HUES64 (cell line): ENCODE measurements around the gene ZNF256.
"Not testable (repeated sequence)": the region's sequence is repeated elsewhere in the genome, so short reads cannot be mapped to it uniquely, and the experiment has no call there.

Experiments used
- H3K27ac ChIP-seq: 2 replicates; pipeline ENCODE4 v1.7.0; 2013; ENCODE audit warnings: low read depth, low read length, inconsistent platforms
- H3K27me3 ChIP-seq: 2 replicates; pipeline ENCODE4 v1.6.1; 2013; ENCODE audit warnings: mild to moderate bottlenecking, low read length; ENCODE audit not compliant: insufficient read depth
- H3K36me3 ChIP-seq: 2 replicates; pipeline ENCODE4 v1.6.1; 2013; ENCODE audit warnings: mild to moderate bottlenecking, low read length; ENCODE audit not compliant: insufficient read depth
- H3K4me1 ChIP-seq: 2 replicates; pipeline ENCODE4 v1.6.1; 2013; ENCODE audit warnings: mild to moderate bottlenecking, low read length, moderate library complexity; ENCODE audit not compliant: insufficient read depth
- H3K4me3 ChIP-seq: 2 replicates; pipeline ENCODE4 v1.5.1; 2013; ENCODE audit warnings: mild to moderate bottlenecking, low read length, moderate library complexity
- H3K9ac ChIP-seq: 2 replicates; pipeline ENCODE4 v1.6.1; 2013; ENCODE audit warnings: mild to moderate bottlenecking, low read depth, low read length
- H3K9me3 ChIP-seq: 2 replicates; pipeline ENCODE4 v1.6.1; 2013; ENCODE audit warnings: low read depth, low read length; ENCODE audit not compliant: insufficient read depth
- WGBS: fragments of 150-250, 120-280 bp; methylation state at CpG from one replicate; pipeline ENCODE4 v1.1.7; 2013; ENCODE audit warnings: missing lambda C conversion rate; 5-methylcytosine and 5-hydroxymethylcytosine counted together

The ZNF256 gene

DNA sequence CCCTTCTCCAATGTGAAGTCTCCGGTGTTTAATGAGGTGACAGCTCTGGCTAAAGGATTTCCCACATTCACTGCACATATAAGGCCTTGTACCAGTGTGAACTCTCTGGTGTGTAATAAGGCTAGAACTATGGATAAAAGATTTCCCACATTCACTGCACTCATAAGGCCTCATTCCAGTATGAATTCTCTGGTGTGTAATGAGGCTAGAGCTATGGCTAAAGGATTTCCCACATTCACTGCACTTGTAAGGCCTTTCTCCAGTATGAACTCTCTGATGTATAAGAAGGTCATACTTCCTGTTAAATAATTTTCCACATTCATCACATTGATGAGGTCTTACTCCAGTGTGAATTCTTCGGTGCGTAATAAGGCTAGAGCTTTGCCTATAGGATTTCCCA is 5.9 kb downstream of the ZNF256 start:
- Histone ChIP-seq H3K27ac (no peak overlapping the region), H3K4me1 (peaks cover 5% of the 10 kb centered on the region; the same call in 1 of the 2 replicates), H3K4me3 (no peak overlapping the region), H3K36me3 (peaks cover 44% of the 10 kb centered on the region), H3K9ac (no peak overlapping the region), H3K9me3 (peaks cover 17% of the 10 kb centered on the region; the same call in 1 of the 2 replicates), H3K27me3 (no peaks in the 10 kb centered on the region)
- 100% methylated on average over 2 of the region's 3 CpGs for WGBS

DNA sequence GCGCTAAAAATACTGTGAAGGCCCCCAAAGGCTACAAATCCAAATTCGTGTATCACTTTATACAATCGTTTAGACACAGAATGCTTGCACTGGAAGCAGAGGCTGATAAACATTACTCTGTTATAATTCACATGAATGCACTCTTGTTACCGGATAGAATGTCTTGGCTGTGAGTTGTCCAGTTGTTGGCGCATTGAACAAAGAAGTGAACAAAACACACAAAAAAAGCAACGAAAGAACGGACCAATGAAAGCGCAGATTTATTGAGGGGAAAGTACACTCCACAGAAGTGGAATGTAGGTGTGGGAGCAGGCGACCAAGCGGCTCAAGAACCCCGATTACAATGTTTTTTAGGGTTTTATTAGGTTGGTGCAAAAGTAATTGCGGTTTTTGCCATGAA is 11.8 kb downstream of the ZNF256 start:
- peaks cover 22% of the 10 kb centered on the region for H3K9me3 ChIP-seq
- H3K4me1 ChIP-seq = no peaks in the 10 kb centered on the region
- peak overlapping the region; percentile 10; the same call in 1 of the 2 replicates for H3K4me3 ChIP-seq
- 92% methylated on average over 12 of the region's 12 CpGs for WGBS
- no peak overlapping the region for H3K9ac ChIP-seq
- H3K27me3 ChIP-seq = no peaks in the 10 kb centered on the region
- H3K27ac ChIP-seq = no peak overlapping the region
- peaks cover 38% of the 10 kb centered on the region for H3K36me3 ChIP-seq

DNA sequence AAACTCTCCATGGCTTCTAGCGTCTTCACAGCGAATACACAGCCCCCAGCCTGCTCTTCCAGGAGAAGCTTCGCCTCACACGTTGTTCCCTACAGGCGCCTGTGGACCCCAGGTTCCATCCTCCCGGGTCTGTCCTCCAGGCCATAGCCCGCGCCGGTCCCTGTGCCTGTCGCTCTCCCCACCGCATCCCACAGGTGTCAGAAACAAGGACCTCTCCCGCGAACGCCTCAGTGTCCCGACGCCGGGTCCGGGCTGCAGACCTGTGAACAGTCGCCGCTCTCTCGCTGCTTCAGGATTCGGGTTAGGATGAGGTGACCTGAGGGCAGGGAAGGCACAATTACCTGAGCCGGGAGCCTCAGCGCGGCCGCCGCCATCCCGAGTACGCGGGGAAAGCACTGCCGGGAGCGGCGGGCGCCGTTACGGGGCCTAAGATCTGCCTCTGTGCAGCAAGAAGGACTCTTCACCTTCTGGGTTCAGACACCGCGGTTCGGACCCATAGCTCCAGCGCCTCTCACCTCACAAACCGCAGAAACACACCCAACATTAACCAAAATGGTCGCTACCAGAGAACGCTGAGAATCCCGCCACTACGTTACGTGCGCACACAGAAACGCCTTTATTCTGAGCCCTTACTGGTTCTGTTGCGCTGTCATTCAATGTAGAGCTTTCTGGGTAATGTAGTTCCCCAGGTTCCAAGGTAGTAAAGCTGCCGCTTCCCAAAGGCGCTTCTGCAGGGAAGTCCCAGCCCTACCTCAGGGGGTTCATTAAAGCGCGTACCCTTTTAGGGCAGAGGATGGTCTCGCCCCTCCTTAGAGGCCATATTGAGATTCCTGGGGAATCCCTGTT is 12.5 kb downstream of the ZNF256 start, which contains the start of gene ZNF418:
Gene ZNF418 (minus strand): TSS at position 583 of the 846 bp plus-strand sequence. CDS start 1,580 bp downstream, outside the sequence.
- peak within 1 kb of the TSS; percentile 81 for H3K4me3 ChIP-seq
- no peaks in the 10 kb centered on the region for H3K4me1 ChIP-seq
- H3K27me3 ChIP-seq = no peaks in the 10 kb centered on the region
- peak within 1 kb of the TSS; percentile 92 for H3K27ac ChIP-seq
- WGBS = 1% methylated on average over 54 of the region's 54 CpGs
- H3K36me3 ChIP-seq = peaks cover 39% of the 10 kb centered on the region
- H3K9ac ChIP-seq = peak within 1 kb of the TSS; percentile 94
- H3K9me3 ChIP-seq = peaks cover 26% of the 10 kb centered on the region

DNA sequence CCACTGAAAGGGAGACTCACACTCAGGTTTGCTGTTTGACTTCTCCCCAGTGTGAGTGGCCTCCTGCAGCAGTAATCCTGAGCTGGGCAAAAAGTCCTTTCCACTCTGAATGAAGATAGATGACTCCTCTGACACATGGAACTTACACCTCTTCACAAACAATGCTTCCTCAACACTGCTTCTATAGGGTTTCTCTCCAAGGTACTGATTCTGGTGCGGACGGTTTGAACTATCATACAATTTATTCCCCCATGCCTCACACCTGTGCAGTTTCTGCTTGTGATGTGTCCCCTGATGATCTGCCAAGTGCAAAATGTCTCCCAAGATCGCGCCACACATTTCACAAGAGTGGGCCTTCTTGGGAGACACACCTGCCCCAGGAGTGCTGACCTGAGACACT is 19.9 kb downstream of the ZNF256 start:
- no peaks in the 10 kb centered on the region for H3K27me3 ChIP-seq
- H3K36me3 ChIP-seq = peaks cover 89% of the 10 kb centered on the region
- WGBS = 97% methylated on average over 4 of the region's 4 CpGs
- no peak overlapping the region for H3K4me3 ChIP-seq
- H3K9me3 ChIP-seq = peaks cover 61% of the 10 kb centered on the region
- no peaks in the 10 kb centered on the region for H3K4me1 ChIP-seq
- no peak overlapping the region for H3K9ac ChIP-seq
- H3K27ac ChIP-seq = no peak overlapping the region

DNA sequence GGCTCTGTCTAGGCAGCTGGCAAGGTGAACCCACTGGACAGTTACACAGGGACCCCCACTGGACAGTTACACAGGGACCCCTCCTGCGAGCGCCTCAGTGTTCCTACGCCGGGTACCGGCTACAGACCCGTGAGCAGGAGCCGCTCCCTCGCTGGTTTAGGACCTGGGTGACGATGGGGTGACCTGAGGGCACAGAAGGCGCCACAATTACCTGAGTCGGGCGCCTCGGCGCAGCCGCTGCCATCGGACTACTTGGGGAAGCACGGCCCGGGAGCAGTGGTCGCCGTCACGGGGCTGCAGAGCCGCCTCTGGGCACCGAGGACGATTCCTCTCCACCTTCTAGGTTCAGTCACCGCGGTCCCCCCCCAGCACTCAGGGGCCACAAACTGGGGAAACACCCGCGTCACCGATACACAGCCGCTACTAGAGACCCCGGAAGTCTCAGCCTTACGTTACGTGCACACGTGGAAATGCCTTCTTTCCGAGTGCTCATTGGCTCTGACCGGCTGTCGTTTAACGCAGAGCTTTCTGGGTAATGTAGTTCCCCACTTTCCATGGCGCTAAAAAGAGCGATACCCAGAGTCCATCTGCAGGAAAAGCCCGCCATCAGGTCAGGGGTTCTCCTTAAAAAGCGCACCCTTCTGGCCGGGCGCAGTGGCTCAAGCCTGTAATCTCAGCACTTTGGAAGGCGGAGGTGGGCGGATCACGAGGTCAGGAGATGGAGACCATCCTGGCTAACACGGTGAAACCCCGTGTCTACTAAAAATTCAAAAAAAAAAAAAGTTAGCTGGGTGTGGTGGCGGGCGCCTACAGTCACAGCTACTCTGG is 31.1 kb downstream of the ZNF256 start, which contains the start of gene ZNF417:
Gene ZNF417 (minus strand): TSS at position 425 of the 828 bp plus-strand sequence. CDS start 181 bp downstream, at position 244.
- not testable (repeated sequence) for H3K9me3 ChIP-seq, H3K27me3 ChIP-seq, H3K4me1 ChIP-seq
- 1% methylated on average over 51 of the region's 51 CpGs for WGBS
- Histone ChIP-seq H3K9ac (peak within 1 kb of the TSS; percentile 85), H3K36me3 (peaks cover 47% of the 10 kb centered on the region), H3K4me3 (peak within 1 kb of the TSS; percentile 82), H3K27ac (peak within 1 kb of the TSS; percentile 71)

DNA sequence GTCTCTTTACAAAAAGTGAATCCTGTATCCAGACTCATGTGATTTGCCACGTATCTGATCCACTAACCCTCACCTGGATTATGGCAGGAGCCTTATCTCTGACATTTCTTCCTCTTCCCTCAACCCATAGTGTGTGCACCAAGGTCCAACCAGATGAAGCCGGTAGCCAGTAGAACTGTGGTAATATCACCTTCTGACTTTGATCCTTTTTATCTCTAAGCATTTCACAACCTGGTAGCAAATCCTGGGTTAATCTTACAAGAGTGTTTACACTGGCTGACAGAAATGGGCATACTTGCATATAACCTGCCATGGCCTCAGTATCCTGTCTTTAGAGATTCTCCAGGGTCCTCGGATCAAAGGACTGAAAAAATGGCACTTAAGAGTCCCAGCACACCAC is 33.0 kb downstream of the ZNF256 start:
- H3K27me3 ChIP-seq = no peaks in the 10 kb centered on the region

DNA sequence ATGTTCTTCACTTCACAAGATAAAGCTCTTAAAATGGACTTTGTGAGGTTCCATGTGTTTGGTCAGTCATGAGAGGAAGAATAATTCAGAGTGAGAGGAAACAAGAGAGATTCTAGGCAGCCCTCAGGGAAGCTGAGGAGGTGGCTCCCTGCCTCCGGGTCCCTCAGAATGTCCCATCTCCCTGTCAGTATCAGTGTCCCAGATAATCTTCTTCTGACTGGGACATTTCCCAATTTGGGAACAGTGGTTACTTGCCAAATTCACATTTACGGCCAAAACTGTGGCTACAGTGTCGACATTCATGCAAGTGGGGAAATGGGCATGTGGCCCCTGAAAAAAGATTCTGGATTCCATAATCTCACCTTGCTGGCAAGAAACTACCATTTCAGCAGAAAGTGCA is 40.1 kb downstream of the ZNF256 start:
- WGBS = 98% methylated on average over 3 of the region's 3 CpGs
- Histone ChIP-seq H3K9ac (no peak overlapping the region), H3K9me3 (no peaks in the 10 kb centered on the region), H3K27me3 (no peaks in the 10 kb centered on the region), H3K27ac (no peak overlapping the region), H3K4me3 (no peak overlapping the region), H3K36me3 (peaks cover 40% of the 10 kb centered on the region), H3K4me1 (no peaks in the 10 kb centered on the region)

More for the DNA sequence above, 33.0 kb downstream of the ZNF256 start:
- Histone ChIP-seq H3K9ac (no peak overlapping the region), H3K4me1 (peaks cover 5% of the 10 kb centered on the region; the same call in 1 of the 2 replicates), H3K36me3 (peaks cover 43% of the 10 kb centered on the region), H3K27ac (no peak overlapping the region), H3K4me3 (no peak overlapping the region), H3K9me3 (no peaks in the 10 kb centered on the region)
- WGBS = 89% methylated on average over 3 of the region's 3 CpGs

DNA sequence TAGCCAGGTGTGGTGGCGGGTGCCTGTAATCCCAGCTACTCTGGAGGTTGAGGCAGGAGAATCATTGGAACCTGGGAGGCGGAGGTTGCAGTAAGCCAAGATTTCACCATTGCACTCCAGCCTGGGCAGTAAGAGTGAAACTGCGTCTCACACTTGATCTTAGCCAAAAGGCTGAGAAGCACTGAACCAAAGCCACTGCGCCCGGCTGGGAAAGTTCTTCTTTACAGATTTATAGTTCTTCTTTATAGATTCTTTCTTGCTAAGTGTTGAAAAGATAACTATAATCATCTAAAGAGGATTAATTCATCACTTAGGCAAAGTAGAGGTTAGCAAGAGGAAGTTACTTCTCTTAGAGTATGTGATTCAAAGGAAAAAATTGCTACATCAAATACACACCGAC is 42.2 kb downstream of the ZNF256 start:
- H3K9me3 ChIP-seq = no peaks in the 10 kb centered on the region
- peaks cover 25% of the 10 kb centered on the region for H3K36me3 ChIP-seq
- WGBS = 97% methylated on average over 3 of the region's 6 CpGs
- no peaks in the 10 kb centered on the region for H3K27me3 ChIP-seq
- H3K4me1 ChIP-seq = no peaks in the 10 kb centered on the region
- H3K9ac ChIP-seq = no peak overlapping the region
- H3K4me3 ChIP-seq = no peak overlapping the region
- H3K27ac ChIP-seq = no peak overlapping the region

DNA sequence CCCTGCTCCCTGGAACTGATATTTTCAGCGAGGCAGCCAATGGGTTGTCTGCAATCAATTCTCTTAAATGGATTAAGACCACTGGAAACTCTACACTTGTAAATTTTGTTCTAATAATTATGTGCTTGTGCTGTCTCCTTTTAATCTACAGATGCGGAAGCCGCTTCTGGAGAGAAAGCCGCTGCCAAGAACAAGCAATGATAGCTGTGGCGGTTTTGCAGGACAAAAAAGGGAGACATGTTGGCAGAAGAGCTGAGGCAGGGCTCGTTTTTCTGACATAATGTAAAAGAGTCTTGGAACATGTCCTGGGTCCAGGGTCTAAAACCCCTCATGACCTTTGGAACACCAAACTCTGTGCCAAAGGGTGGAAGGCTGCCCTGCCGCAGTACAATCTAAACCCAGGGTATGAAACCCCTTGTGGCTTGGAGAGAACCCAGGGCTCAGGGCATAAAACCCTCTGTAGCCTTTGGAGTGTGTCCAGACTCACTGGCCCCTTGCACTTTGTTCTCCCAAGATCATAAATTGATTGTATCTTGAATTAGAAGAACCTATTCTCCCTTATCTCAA is 43.8 kb downstream of the ZNF256 start:
- H3K27me3 ChIP-seq = no peaks in the 10 kb centered on the region
- 85% methylated on average over 7 of the region's 7 CpGs for WGBS
- H3K9ac ChIP-seq = no peak overlapping the region
- no peaks in the 10 kb centered on the region for H3K4me1 ChIP-seq
- no peak overlapping the region for H3K27ac ChIP-seq
- H3K9me3 ChIP-seq = no peaks in the 10 kb centered on the region
- H3K36me3 ChIP-seq = peaks cover 19% of the 10 kb centered on the region
- H3K4me3 ChIP-seq = no peak overlapping the region

DNA sequence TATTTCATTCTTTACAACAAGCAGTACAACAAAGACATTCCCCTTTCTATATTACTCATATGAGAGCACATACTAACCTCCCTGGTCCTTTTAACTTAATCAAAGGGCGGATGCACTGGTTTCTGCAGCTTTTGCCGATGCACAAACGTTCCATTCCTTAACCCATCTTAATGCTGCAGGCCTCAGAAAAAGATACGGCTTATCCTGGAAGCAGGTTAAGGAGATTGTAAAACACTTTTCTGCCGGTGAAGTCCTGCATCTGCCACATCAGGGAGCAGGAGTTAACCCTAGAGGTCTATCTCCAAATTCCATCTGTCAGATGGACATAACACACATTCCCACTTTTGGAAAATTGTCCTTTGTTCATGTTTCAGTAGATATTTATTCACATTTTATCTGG is 47.2 kb downstream of the ZNF256 start:
- H3K27ac ChIP-seq = no peak overlapping the region
- no peaks in the 10 kb centered on the region for H3K27me3 ChIP-seq
- 95% methylated on average over 5 of the region's 5 CpGs for WGBS
- no peak overlapping the region for H3K9ac ChIP-seq
- no peaks in the 10 kb centered on the region for H3K9me3 ChIP-seq
- H3K4me3 ChIP-seq = no peak overlapping the region
- no peaks in the 10 kb centered on the region for H3K36me3 ChIP-seq
- H3K4me1 ChIP-seq = no peaks in the 10 kb centered on the region
